Skeletal muscle satellite cell (primary cell): ENCODE measurements around the gene PRRG3.

ENCODE experiments used
- H3K27me3 ChIP-seq: 2 replicates; pipeline ENCODE4 v1.7.0; 2013; ENCODE audit warnings: low read length; ENCODE audit not compliant: control insufficient read depth, insufficient read depth
- H3K36me3 ChIP-seq: 2 replicates; pipeline ENCODE4 v1.7.0; 2013; ENCODE audit warnings: mild to moderate bottlenecking, control low read depth, low read length; ENCODE audit not compliant: insufficient read depth
- H3K4me1 ChIP-seq: 2 replicates; pipeline ENCODE4 v1.7.0; 2013; ENCODE audit warnings: low read length; ENCODE audit not compliant: control insufficient read depth, insufficient read depth
- H3K4me2 ChIP-seq: 2 replicates; pipeline ENCODE4 v1.7.0; 2013; ENCODE audit warnings: mild to moderate bottlenecking, low read length
- H3K4me3 ChIP-seq: 2 replicates; pipeline ENCODE4 v1.7.0; 2013; ENCODE audit warnings: low read length
- H3K9ac ChIP-seq: 2 replicates; pipeline ENCODE4 v1.7.0; 2013; ENCODE audit warnings: mild to moderate bottlenecking, low read depth, low read length, moderate library complexity
- H3K9me3 ChIP-seq: replicated peaks from 2 replicates; pipeline ENCODE4 v1.7.0; 2013; ENCODE audit warnings: mild to moderate bottlenecking, control low read depth, low read length

Gene PRRG3

DNA sequence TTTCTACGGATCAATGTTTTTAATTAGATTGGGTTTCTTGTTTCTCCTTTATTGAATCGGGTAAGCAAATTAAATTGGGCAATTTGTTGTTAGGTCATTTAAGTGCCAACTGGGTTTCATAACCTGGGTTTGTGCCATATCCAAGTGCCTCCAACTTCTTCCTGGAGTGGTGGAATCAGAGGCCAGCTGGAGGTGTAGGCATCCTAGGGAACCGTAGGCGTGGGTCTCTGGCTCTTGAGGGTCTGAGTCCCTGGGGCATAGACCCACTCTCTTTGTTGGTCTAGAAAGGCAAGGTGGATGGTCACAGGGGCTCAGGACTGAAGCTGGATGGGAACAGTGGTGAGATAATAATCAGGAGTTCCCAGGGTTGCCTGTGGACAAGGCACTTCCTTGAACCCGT is 57.6 kb downstream of the PRRG3 start:
- H3K9me3 ChIP-seq = peaks cover 2% of the 10 kb centered on the region
- no peaks in the 10 kb centered on the region for H3K36me3 ChIP-seq
- no peak overlapping the region for H3K4me3 ChIP-seq
- no peak overlapping the region for H3K4me2 ChIP-seq
- peaks cover 13% of the 10 kb centered on the region for H3K4me1 ChIP-seq
- H3K9ac ChIP-seq = no peak overlapping the region
- H3K27me3 ChIP-seq = peaks cover 10% of the 10 kb centered on the region

DNA sequence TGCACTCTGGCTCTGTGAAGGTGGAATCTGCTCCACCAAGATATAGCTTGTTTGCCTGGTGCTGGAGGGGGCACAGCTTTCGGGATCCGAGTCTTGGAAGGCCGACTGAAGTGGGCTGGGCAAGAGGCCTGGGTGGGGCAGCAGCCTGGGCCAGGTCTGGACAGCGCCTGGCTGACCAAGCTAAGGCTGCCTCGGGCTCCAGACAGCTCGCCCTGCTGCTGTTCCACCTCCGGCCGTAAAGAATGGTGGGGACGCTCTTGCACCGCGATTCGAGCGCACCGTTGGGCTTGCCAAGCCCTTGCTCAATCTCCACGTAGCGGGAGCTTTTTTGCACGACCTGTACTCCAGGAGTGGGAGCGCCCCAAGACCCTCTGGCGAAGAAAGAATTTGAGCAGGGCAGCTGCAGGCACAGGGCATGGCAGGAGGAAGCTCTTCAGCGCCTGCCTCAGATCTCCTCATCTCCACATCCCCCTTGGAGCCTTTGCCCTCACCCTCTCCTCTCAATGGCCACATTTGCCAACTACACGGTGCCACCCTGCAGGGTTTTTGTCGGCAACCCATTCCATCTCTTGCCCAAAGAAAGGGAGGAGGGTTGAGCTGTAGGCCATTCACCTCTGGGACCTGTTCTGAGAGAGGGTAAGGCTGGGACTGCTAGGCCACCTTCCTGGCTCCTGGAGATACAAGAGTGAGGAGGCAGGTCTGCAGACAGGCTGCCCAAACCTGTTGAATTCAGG is 58.2 kb downstream of the PRRG3 start:
- Histone ChIP-seq H3K9ac (no peak overlapping the region), H3K4me3 (no peak overlapping the region)

DNA sequence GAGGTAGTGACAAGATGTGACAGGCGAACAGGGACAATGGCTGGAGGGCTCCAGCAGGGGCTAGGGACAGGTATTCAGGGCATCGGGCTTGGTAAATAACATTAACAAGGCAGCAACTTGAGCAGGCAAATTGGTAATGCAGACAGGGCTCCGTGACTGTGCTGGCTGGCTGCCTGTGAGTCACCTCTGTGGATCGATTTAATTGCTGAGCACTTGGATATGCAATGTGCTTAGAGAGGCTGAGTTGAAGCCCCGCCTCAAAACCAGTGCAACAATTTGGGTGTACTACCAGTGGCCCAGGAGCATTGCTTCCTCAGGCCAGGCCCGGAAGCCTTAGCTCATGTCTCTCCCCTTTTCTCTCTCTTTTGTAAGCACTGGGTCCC is 58.8 kb downstream of the PRRG3 start:
- Histone ChIP-seq H3K9me3 (peaks cover 2% of the 10 kb centered on the region), H3K4me3 (no peak overlapping the region), H3K4me2 (peak overlapping the region; percentile 7)

More for the DNA sequence above, 58.2 kb downstream of the PRRG3 start:
- Histone ChIP-seq H3K27me3 (peaks cover 12% of the 10 kb centered on the region), H3K36me3 (no peaks in the 10 kb centered on the region), H3K4me1 (peaks cover 13% of the 10 kb centered on the region), H3K4me2 (peak overlapping the region; percentile 7), H3K9me3 (peaks cover 2% of the 10 kb centered on the region)

DNA sequence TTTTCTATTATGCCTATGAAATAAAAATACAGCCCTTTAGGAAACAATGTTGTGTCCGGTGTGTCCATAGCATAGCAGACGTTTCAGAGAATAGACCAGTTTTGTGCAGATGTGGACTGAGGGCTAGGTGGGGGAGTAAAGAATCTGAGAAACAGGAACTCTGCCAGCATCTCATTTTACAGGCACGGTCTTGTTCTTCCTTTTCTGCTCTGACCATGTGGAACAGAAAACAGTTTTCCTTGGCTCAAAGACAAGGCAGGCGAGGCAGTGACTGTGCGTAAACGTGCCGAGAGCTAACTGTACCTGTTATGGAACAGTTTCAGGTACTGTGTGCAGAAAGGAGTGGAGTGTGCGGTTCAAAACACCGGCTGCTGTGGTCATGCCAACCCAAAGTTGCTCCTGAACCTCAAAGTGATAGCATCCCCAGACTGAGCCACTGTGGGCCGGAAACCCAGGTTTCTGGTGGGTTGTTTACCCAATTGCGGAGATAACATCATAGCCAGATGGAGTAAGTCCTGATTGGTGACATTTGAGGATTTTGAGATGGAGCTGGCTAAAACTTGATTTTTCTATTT is 59.5 kb downstream of the PRRG3 start:
- Histone ChIP-seq H3K27me3 (peaks cover 12% of the 10 kb centered on the region), H3K36me3 (no peaks in the 10 kb centered on the region), H3K4me1 (peaks cover 13% of the 10 kb centered on the region), H3K9ac (no peak overlapping the region), H3K4me2 (no peak overlapping the region), H3K9me3 (peaks cover 2% of the 10 kb centered on the region), H3K4me3 (no peak overlapping the region)

More for the DNA sequence above, 58.8 kb downstream of the PRRG3 start:
- peaks cover 13% of the 10 kb centered on the region for H3K4me1 ChIP-seq
- H3K36me3 ChIP-seq = no peaks in the 10 kb centered on the region
- H3K27me3 ChIP-seq = peaks cover 12% of the 10 kb centered on the region
- no peak overlapping the region for H3K9ac ChIP-seq
